NT2/D1 (cell line): Measurements from ENCODE around the gene TIMM13.

Source experiments
- YY1 ChIP-seq: IDR thresholded peaks from 2 replicates; pipeline ENCODE4 v1.6.1; 2011; ENCODE audit not compliant: insufficient read length, insufficient read depth
- ZNF274 ChIP-seq: IDR thresholded peaks from 2 replicates; pipeline ENCODE4 v1.6.1; 2011; ENCODE audit warnings: mild to moderate bottlenecking, low read depth, low read length

GRCh38 chr19:2432131-2432848 is 4.9 kb upstream of the TIMM13 start:
- TF ChIP-seq YY1 (no peak), ZNF274 (no peak)
